CD4-positive, CD25-positive, alpha-beta regulatory T cell (primary cell): ENCODE measurements around the gene GAS2. TPM values are rescaled to one million over a fixed set of nuclear protein-coding genes. Genes with fewer than 3 reads are reported as not detected.
"Not testable (repeated sequence)": the region's sequence is repeated elsewhere in the genome, so short reads cannot be mapped to it uniquely, and the experiment has no call there.

ENCODE experiments used
- ATAC-seq, 2 donors: fragments of 150-1000 bp; cut with Tn5 transposase; one replicate each; pipeline ENCODE4 v1.10.0; 2021; ENCODE audit warnings: low read depth in 2 of 2, moderate number of reproducible peaks in 2 of 2, moderate library complexity in 1 of 2
- DNase-seq, 3 donors: peaks; one replicate each; pipeline versions ENCODE4 v3.0.0 to v3.0.0-alpha.2; 2012 to 2022; ENCODE audit warnings: mixed read lengths in 1 of 3
- H3K27ac ChIP-seq: one replicate; pipeline ENCODE4 v1.7.0; 2013; ENCODE audit warnings: mild to moderate bottlenecking, low read length; ENCODE audit not compliant: insufficient read depth, poor library complexity, severe bottlenecking
- H3K27me3 ChIP-seq: one replicate; pipeline ENCODE4 v1.7.0; 2013; ENCODE audit warnings: low read length; ENCODE audit not compliant: control insufficient read depth, insufficient read depth
- H3K36me3 ChIP-seq: one replicate; pipeline ENCODE4 v1.7.0; 2013; ENCODE audit warnings: mild to moderate bottlenecking, low read length, moderate library complexity; ENCODE audit not compliant: control insufficient read depth, insufficient read depth
- H3K4me1 ChIP-seq: 2 replicates; pipeline ENCODE4 v1.7.0; 2013; ENCODE audit warnings: mild to moderate bottlenecking, low read length; ENCODE audit not compliant: insufficient read depth, control insufficient read depth, poor library complexity, severe bottlenecking
- H3K4me3 ChIP-seq: one replicate; pipeline ENCODE4 v1.7.0; 2013; ENCODE audit warnings: low read depth, mild to moderate bottlenecking, low read length, moderate library complexity
- H3K9me3 ChIP-seq, 2 experiments: 1 replicate in 1 of 2; 2 replicates in 1 of 2; pipeline ENCODE4 v1.7.0; 2013; ENCODE audit warnings: low read length in 2 of 2, mild to moderate bottlenecking in 1 of 2, moderate library complexity in 1 of 2; ENCODE audit not compliant: control insufficient read depth in 2 of 2
- H3K27ac Mint-ChIP-seq, 3 donors: one replicate each; pipeline ENCODE4 v1.8.0; 2020 to 2022; ENCODE audit warnings: mild to moderate bottlenecking in 3 of 3, mixed read lengths in 3 of 3, moderate library complexity in 2 of 3
- H3K27me3 Mint-ChIP-seq: one replicate; pipeline ENCODE4 v1.8.0; 2022; ENCODE audit warnings: mild to moderate bottlenecking, mixed read lengths
- H3K36me3 Mint-ChIP-seq: one replicate; pipeline ENCODE4 v1.8.0; 2020; ENCODE audit warnings: mixed read lengths
- H3K4me1 Mint-ChIP-seq, 4 donors: one replicate each; pipeline ENCODE4 v1.8.0; 2020 to 2022; ENCODE audit warnings: mixed read lengths in 4 of 4, mild to moderate bottlenecking in 1 of 4
- H3K4me3 Mint-ChIP-seq, 4 donors: one replicate each; pipeline ENCODE4 v1.8.0; 2020 to 2022; ENCODE audit warnings: mild to moderate bottlenecking in 4 of 4, mixed read lengths in 4 of 4, moderate library complexity in 3 of 4
- H3K9me3 Mint-ChIP-seq, 7 donors: one replicate each; pipeline ENCODE4 v1.8.0; 2020 to 2022; ENCODE audit warnings: mixed read lengths in 7 of 7, mild to moderate bottlenecking in 3 of 7, moderate library complexity in 2 of 7
- polyA plus RNA-seq, 4 donors: library from polyadenylated mRNA; unstranded; fragments of 300-500 nt; fragmentation: Illumina TruSeq; gene quantifications; one replicate each; pipeline ENCODE4 v1.2.3, GENCODE V29; 2021
- total RNA-seq: library from RNA; stranded (reverse); gene quantifications from one replicate; pipeline ENCODE4 v1.2.3, GENCODE V29; 2022

GAS2 gene
- total and polyA plus RNA-seq, 5 donors from 2014 or later, result 1.0 to 4.7 (median 3.7) TPM

GRCh38 chr11:22634897-22635629 lies 31.3 kb upstream of the GAS2 start:
- Mint-ChIP-seq H3K9me3 (no peaks in the 10 kb centered on the region), H3K36me3 (peaks cover 9% of the 10 kb centered on the region), H3K4me3 (no peak overlapping the region), H3K27ac (no peak overlapping the region), H3K4me1 (peaks cover 0 to 10% (median 5%) of the 10 kb centered on the region in 4 donors), H3K27me3 (no peaks in the 10 kb centered on the region)
- no peak overlapping the region for H3K27ac ChIP-seq
- H3K4me1 ChIP-seq, result no peaks in the 10 kb centered on the region
- H3K4me3 ChIP-seq, result no peak overlapping the region
- H3K36me3 ChIP-seq, result no peaks in the 10 kb centered on the region
- H3K27me3 ChIP-seq, result no peaks in the 10 kb centered on the region
- no peaks in the 10 kb centered on the region for H3K9me3 ChIP-seq
- DNase-seq (no peak), ATAC-seq (no peak)

GRCh38 chr11:22635689-22636088 lies 30.7 kb upstream of the GAS2 start:
- Histone ChIP-seq H3K27me3 (no peaks in the 10 kb centered on the region), H3K4me1 (no peaks in the 10 kb centered on the region), H3K27ac (no peak overlapping the region), H3K36me3 (no peaks in the 10 kb centered on the region), H3K4me3 (no peak overlapping the region), H3K9me3 (no peaks in the 10 kb centered on the region)
- Mint-ChIP-seq H3K27me3 (no peaks in the 10 kb centered on the region), H3K27ac (peak overlapping the region in 1 of 3 donors; percentile 79), H3K36me3 (peaks cover 9% of the 10 kb centered on the region), H3K4me1 (peaks cover 0 to 9% (median 4%) of the 10 kb centered on the region in 4 donors), H3K4me3 (no peak overlapping the region), H3K9me3 (no peaks in the 10 kb centered on the region)
- no peak for ATAC-seq
- no peak for DNase-seq

GRCh38 chr11:22640862-22641261 lies 25.5 kb upstream of the GAS2 start:
- Histone ChIP-seq H3K9me3 (no peaks in the 10 kb centered on the region), H3K36me3 (no peaks in the 10 kb centered on the region), H3K27me3 (no peaks in the 10 kb centered on the region), H3K27ac (no peak overlapping the region), H3K4me3 (no peak overlapping the region), H3K4me1 (no peaks in the 10 kb centered on the region)
- H3K27me3 Mint-ChIP-seq, result peaks cover 4% of the 10 kb centered on the region
- no peak for ATAC-seq
- DNase-seq, result no peak
- peak overlapping the region in 1 of 3 donors; percentile 26 for H3K27ac Mint-ChIP-seq
- no peaks in the 10 kb centered on the region for H3K36me3 Mint-ChIP-seq
- H3K9me3 Mint-ChIP-seq, result peaks cover 0 to 2% (median 0%) of the 10 kb centered on the region in 7 donors
- H3K4me3 Mint-ChIP-seq, result no peak overlapping the region
- H3K4me1 Mint-ChIP-seq, result peaks cover 0 to 2% (median 0%) of the 10 kb centered on the region in 4 donors

- H3K4me1 Mint-ChIP-seq, result no peaks in the 10 kb centered on the region
- H3K4me1 ChIP-seq, result no peaks in the 10 kb centered on the region
- H3K9me3 ChIP-seq, result no peaks in the 10 kb centered on the region
- H3K9me3 Mint-ChIP-seq, result peaks cover 0 to 2% (median 0%) of the 10 kb centered on the region in 7 donors
- H3K4me3 ChIP-seq, result no peak overlapping the region
- H3K27ac Mint-ChIP-seq, result no peak overlapping the region
- no peak overlapping the region for H3K27ac ChIP-seq
- H3K36me3 Mint-ChIP-seq, result no peaks in the 10 kb centered on the region
- no peaks in the 10 kb centered on the region for H3K36me3 ChIP-seq
- H3K27me3 Mint-ChIP-seq, result peaks cover 4% of the 10 kb centered on the region
- ATAC-seq (no peak), DNase-seq (no peak)
- no peak overlapping the region for H3K4me3 Mint-ChIP-seq
- H3K27me3 ChIP-seq, result no peaks in the 10 kb centered on the region
These were observed 24.9 kb upstream of the GAS2 start for GRCh38 chr11:22641559-22641958.

- not testable (repeated sequence) for H3K9me3 Mint-ChIP-seq, H3K36me3 Mint-ChIP-seq, H3K4me3 Mint-ChIP-seq, H3K4me3 ChIP-seq, H3K36me3 ChIP-seq, H3K27ac Mint-ChIP-seq, ATAC-seq, H3K27me3 ChIP-seq, DNase-seq, H3K27ac ChIP-seq, H3K4me1 ChIP-seq, H3K9me3 ChIP-seq, H3K27me3 Mint-ChIP-seq
- H3K4me1 Mint-ChIP-seq, result peaks cover 10 to 13% (median 12%) of the 10 kb centered on the region in 4 donors
These were observed 14.1 kb upstream of the GAS2 start for GRCh38 chr11:22652346-22652745.

GRCh38 chr11:22656130-22656529 lies 10.3 kb upstream of the GAS2 start:
- Mint-ChIP-seq H3K27ac (peak overlapping the region in 1 of 3 donors; percentile 6), H3K4me3 (no peak overlapping the region), H3K36me3 (no peaks in the 10 kb centered on the region), H3K4me1 (peaks cover 12 to 16% (median 13%) of the 10 kb centered on the region in 4 donors), H3K27me3 (peaks cover 4% of the 10 kb centered on the region), H3K9me3 (peaks cover 0 to 5% (median 0%) of the 10 kb centered on the region in 7 donors)
- Histone ChIP-seq H3K36me3 (no peaks in the 10 kb centered on the region), H3K9me3 (no peaks in the 10 kb centered on the region), H3K4me3 (no peak overlapping the region), H3K4me1 (no peaks in the 10 kb centered on the region), H3K27me3 (no peaks in the 10 kb centered on the region), H3K27ac (no peak overlapping the region)
- no peak for ATAC-seq
- DNase-seq, result no peak

GRCh38 chr11:22657101-22657694 lies 9.2 kb upstream of the GAS2 start:
- ATAC-seq (peak; percentile 59 to 79), DNase-seq (peak in 2 of 3 donors; percentile 11 to 53)
- Histone ChIP-seq H3K36me3 (no peaks in the 10 kb centered on the region), H3K27me3 (no peaks in the 10 kb centered on the region), H3K4me1 (no peaks in the 10 kb centered on the region), H3K4me3 (no peak overlapping the region), H3K9me3 (no peaks in the 10 kb centered on the region), H3K27ac (no peak overlapping the region)
- peak overlapping the region in 1 of 4 donors; percentile 11 for H3K4me3 Mint-ChIP-seq
- peaks cover 12 to 16% (median 13%) of the 10 kb centered on the region in 4 donors for H3K4me1 Mint-ChIP-seq
- H3K27me3 Mint-ChIP-seq, result peaks cover 4% of the 10 kb centered on the region
- peaks cover 0 to 3% (median 0%) of the 10 kb centered on the region in 7 donors for H3K9me3 Mint-ChIP-seq
- peak overlapping the region in 2 of 3 donors; percentile 4 to 29 for H3K27ac Mint-ChIP-seq
- no peaks in the 10 kb centered on the region for H3K36me3 Mint-ChIP-seq
